ENCODE data around the gene SPRED2.

Gene SPRED2

DNA sequence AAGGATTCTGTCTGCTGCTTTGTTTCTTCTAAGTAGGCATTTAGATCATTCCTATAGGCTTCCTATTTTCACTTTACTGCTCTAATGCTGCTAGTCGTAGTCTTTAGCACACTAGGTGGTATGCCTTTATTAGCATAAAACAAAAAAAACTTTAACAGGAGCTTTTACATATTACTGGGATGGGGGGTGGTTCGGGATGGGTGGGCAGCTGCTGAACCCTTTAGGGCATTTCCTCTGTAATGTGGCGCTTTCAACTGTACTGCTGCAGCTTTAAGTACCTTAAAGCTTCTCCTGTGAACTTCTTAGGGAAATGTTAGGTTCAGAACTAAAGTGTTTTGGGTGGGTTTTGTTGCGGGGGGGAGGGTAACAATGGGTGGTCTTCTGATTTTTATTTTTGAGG lies 163.4 kb downstream of the SPRED2 start:
- no peak for TF ChIP-seq POLR2A (IDR thresholded peaks at IDR 0.05; ENCODE audit: low read length)
- no peak for TF ChIP-seq GATA1 (IDR thresholded peaks at IDR 0.05; ENCODE audit: low read depth, low read length)
- DNase-seq, result no peak

DNA sequence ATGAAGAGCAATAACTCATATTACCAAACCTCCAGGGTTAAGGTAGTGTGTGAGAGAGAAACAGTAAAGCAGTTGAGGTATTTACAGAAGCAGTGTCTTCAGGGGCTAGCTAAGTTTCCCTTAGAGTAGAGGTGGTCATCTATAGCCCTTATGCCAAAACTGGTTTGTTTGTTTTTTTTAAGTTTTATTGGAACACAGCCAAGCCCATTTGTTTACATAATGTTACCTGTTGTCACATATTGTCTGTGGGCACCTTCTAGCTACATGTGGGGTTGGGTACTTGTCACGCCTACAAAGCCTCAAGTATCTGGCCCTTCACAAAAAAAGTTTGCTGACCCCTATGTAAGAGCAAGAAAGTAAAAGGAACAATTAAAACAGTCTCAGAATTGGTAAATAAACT lies 165.4 kb downstream of the SPRED2 start:
- no peak for DNase-seq

DNA sequence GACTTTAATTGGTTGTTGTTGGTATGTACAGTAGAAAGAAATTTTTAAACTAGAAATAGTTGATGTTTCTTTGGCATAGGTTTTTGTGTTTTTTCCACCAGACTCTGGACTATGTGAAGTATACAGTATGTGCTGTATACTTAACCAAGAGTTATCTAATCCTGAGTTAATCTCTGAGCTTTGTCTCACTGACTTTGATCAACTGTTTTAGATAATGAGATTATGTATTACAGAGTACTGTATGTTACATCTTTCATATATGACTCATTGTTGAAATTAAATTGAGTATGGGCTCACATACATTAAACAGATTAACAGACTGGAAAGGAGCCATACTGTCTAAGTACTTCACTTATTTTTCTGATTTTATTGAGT lies 166.7 kb downstream of the SPRED2 start:
- no peak for DNase-seq
- TF ChIP-seq GATA1 (IDR thresholded peaks at IDR 0.05; ENCODE audit: low read depth, low read length) (no peak), POLR2A (IDR thresholded peaks at IDR 0.05; ENCODE audit: low read length) (no peak)

More for the DNA sequence above, 165.4 kb downstream of the SPRED2 start:
- TF ChIP-seq GATA1 (IDR thresholded peaks at IDR 0.05; ENCODE audit: low read depth, low read length) (no peak), POLR2A (IDR thresholded peaks at IDR 0.05; ENCODE audit: low read length) (no peak)

DNA sequence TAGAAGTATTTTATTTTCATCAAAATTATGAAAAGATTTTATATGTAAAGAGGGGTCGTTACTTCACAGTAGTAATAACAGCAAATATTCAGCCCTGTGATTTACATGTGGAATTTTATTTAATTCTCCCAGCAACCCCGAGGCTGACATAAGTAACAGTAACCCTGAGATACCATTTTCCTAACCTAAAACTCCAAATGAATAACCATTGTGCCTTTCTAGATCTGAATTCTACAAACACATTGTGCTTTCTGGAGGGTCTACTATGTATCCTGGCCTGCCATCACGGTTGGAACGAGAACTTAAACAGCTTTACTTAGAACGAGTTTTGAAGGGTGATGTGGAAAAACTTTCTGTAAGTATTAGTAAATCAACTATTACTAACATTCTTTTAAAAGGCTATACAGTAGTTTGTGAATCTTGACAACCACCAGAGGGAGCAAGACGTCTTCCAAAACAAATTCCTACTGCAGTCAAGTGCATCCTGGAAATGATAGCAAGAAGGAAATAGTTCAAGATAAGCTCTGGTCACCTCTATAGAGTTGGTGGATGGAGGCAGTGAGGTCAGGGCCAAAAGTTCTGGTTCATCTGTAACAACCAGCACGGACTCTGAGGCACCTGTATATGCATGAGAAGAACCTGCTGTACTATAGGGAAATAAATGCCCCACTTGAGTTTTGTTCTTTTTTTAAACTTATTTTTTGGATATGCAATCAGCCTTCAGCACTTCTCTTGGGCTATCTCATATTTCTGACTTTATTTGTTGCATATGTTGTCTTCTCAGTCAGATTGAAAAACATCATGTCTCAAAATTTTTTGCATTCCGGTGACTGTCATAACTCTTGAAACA lies 167.4 kb downstream of the SPRED2 start:
- peak; percentile 76 to 87 for DNase-seq
- TF ChIP-seq POLR2A (IDR thresholded peaks at IDR 0.05; ENCODE audit: low read length) (no peak), GATA1 (IDR thresholded peaks at IDR 0.05; ENCODE audit: low read depth, low read length) (no peak)

DNA sequence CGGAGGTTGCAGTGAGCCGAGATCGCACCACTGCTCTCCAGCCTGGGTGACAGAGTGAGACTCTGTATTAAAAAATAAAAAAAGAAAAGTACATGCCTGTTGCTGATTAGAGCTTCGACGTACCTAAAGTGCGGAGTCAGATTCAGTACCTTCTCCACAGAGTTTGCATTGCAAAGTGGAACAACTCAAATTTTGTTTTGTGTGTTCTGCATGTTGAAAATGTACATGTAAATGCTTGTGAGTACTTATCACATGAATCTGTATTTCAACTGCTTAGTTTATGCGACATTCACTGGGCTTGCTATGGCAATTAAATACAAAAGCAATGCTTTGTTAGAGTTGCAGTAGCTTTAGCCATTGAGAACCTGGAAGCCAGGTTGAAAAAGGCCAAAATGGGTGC lies 168.4 kb downstream of the SPRED2 start:
- TF ChIP-seq GATA1 (IDR thresholded peaks at IDR 0.05; ENCODE audit: low read depth, low read length) (no peak), POLR2A (IDR thresholded peaks at IDR 0.05; ENCODE audit: low read length) (no peak)
- DNase-seq, result no peak

DNA sequence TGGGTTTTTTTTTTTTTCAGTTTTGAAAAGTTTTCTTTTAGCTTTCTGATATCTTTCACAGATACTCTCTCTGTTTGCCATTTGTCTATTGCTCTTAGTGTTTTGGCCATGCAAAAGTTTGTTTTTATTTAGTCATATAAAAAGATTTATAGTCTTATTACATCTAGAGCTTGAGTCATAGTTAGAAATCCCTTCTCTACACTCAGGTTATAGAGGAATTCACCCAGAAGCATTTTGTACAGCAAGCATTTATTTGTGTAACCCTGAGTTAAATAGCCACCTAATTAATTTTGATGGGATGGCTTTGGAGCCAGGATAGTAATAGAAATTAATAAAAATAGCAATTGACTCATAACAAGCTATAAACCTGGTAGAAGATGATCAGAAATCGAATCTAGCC lies 169.1 kb downstream of the SPRED2 start:
- TF ChIP-seq GATA1 (IDR thresholded peaks at IDR 0.05; ENCODE audit: low read depth, low read length) (no peak), POLR2A (IDR thresholded peaks at IDR 0.05; ENCODE audit: low read length) (no peak)
- DNase-seq, result no peak

DNA sequence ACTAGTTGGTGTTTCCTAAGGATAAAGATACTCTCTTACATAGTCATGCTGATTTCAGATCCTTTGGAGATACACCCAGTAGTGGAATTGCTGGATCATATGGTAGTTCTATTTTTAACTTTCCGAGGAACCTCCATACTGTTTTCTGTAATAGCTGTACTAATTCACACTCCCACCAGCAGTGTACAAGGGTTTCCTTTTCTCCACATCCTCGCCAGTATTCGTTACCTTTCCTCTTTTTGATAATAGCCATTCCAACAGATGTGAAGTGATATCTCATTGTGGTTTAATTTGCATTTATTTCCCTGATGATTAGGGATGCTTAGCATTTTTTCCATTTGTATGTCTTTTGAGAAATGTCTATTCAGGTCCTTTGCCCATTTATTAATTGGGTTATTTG lies 170.7 kb downstream of the SPRED2 start:
- no peak for DNase-seq
- no peak for TF ChIP-seq GATA1 (IDR thresholded peaks at IDR 0.05; ENCODE audit: low read depth, low read length)
- TF ChIP-seq POLR2A (IDR thresholded peaks at IDR 0.05; ENCODE audit: low read length), result no peak
